HUES64 (cell line): ENCODE results near the gene L3MBTL2.

Experiments used
- H3K27ac ChIP-seq: 2 replicates; pipeline ENCODE4 v1.7.0; 2013; ENCODE audit warnings: low read depth, low read length, inconsistent platforms
- H3K27me3 ChIP-seq: 2 replicates; pipeline ENCODE4 v1.6.1; 2013; ENCODE audit warnings: mild to moderate bottlenecking, low read length; ENCODE audit not compliant: insufficient read depth
- H3K36me3 ChIP-seq: 2 replicates; pipeline ENCODE4 v1.6.1; 2013; ENCODE audit warnings: mild to moderate bottlenecking, low read length; ENCODE audit not compliant: insufficient read depth
- H3K4me1 ChIP-seq: 2 replicates; pipeline ENCODE4 v1.6.1; 2013; ENCODE audit warnings: mild to moderate bottlenecking, low read length, moderate library complexity; ENCODE audit not compliant: insufficient read depth
- H3K4me3 ChIP-seq: 2 replicates; pipeline ENCODE4 v1.5.1; 2013; ENCODE audit warnings: mild to moderate bottlenecking, low read length, moderate library complexity
- H3K9ac ChIP-seq: 2 replicates; pipeline ENCODE4 v1.6.1; 2013; ENCODE audit warnings: mild to moderate bottlenecking, low read depth, low read length
- H3K9me3 ChIP-seq: 2 replicates; pipeline ENCODE4 v1.6.1; 2013; ENCODE audit warnings: low read depth, low read length; ENCODE audit not compliant: insufficient read depth
- WGBS: fragments of 150-250, 120-280 bp; methylation state at CpG from one replicate; pipeline ENCODE4 v1.1.7; 2013; ENCODE audit warnings: missing lambda C conversion rate; 5-methylcytosine and 5-hydroxymethylcytosine counted together

L3MBTL2 gene

GRCh38 chr22:41280065-41280464 lies 75.0 kb downstream of the L3MBTL2 start:
- WGBS, result 93% methylated on average over 3 of the region's 3 CpGs
- H3K27me3 ChIP-seq, result no peaks in the 10 kb centered on the region
- no peaks in the 10 kb centered on the region for H3K4me1 ChIP-seq
- H3K4me3 ChIP-seq, result no peak overlapping the region
- H3K9me3 ChIP-seq, result no peaks in the 10 kb centered on the region
- peaks cover 89% of the 10 kb centered on the region for H3K36me3 ChIP-seq
- no peak overlapping the region for H3K9ac ChIP-seq
- no peak overlapping the region for H3K27ac ChIP-seq

- H3K4me1 ChIP-seq, result no peaks in the 10 kb centered on the region
- H3K4me3 ChIP-seq, result no peak overlapping the region
- H3K27ac ChIP-seq, result no peak overlapping the region
- peaks cover 81% of the 10 kb centered on the region for H3K36me3 ChIP-seq
- H3K9ac ChIP-seq, result no peak overlapping the region
- no peaks in the 10 kb centered on the region for H3K27me3 ChIP-seq
- no peaks in the 10 kb centered on the region for H3K9me3 ChIP-seq
- 91% methylated on average over 2 of the region's 2 CpGs for WGBS
These were observed 75.7 kb downstream of the L3MBTL2 start for GRCh38 chr22:41280854-41281253.
